HEK293T (cell line): Measurements from ENCODE around the gene ATCAY.
"Not testable (repeated sequence)": the region's sequence is repeated elsewhere in the genome, so short reads cannot be mapped to it uniquely, and the experiment has no call there.

Experiments used
- ARNT ChIP-seq: fragments of 450-650 bp; IDR thresholded peaks from 2 replicates; pipeline ENCODE4 v1.6.1; 2017; ENCODE audit warnings: mild to moderate bottlenecking
- ELF4 ChIP-seq: fragments of 450-650 bp; IDR thresholded peaks from 2 replicates; pipeline ENCODE4 v1.6.1; 2017; ENCODE audit warnings: antibody characterized with exemption
- FOXA1 ChIP-seq: fragments of 450-650 bp; IDR thresholded peaks from 2 replicates; pipeline ENCODE4 v1.6.1; 2016; ENCODE audit warnings: mild to moderate bottlenecking
- FOXK2 ChIP-seq: fragments of 450-650 bp; IDR thresholded peaks from 2 replicates; pipeline ENCODE4 v1.6.1; 2016; ENCODE audit warnings: mild to moderate bottlenecking
- HDGF ChIP-seq: fragments of 450-650 bp; IDR thresholded peaks from 2 replicates; pipeline ENCODE4 v1.6.1; 2017; ENCODE audit warnings: antibody characterized with exemption, borderline replicate concordance
- LEF1 ChIP-seq: fragments of 450-650 bp; IDR thresholded peaks from 2 replicates; pipeline ENCODE4 v1.6.1; 2017; ENCODE audit warnings: mild to moderate bottlenecking, borderline replicate concordance
- PKNOX1 ChIP-seq: fragments of 450-650 bp; IDR thresholded peaks from 2 replicates; pipeline ENCODE4 v1.6.1; 2016
- SUZ12 ChIP-seq: fragments of 450-650 bp; IDR thresholded peaks from 2 replicates; pipeline ENCODE4 v1.6.1; 2016; ENCODE audit warnings: mild to moderate bottlenecking
- TARDBP ChIP-seq: fragments of 450-650 bp; IDR thresholded peaks from 2 replicates; pipeline ENCODE4 v1.6.1; 2016

GRCh38 chr19:3894959-3895358 is 14.5 kb downstream of the ATCAY start:
- not testable (repeated sequence) for TF ChIP-seq TARDBP, ELF4, FOXK2, LEF1, HDGF, FOXA1, ARNT, SUZ12, PKNOX1
